ENCODE results near the gene LBP. TPM values are rescaled to one million over a fixed set of nuclear protein-coding genes. Genes with fewer than 3 reads are reported as not detected.

Gene LBP
- total and polyA plus RNA-seq, 4 experiments from 2014 or later, result not detected

DNA sequence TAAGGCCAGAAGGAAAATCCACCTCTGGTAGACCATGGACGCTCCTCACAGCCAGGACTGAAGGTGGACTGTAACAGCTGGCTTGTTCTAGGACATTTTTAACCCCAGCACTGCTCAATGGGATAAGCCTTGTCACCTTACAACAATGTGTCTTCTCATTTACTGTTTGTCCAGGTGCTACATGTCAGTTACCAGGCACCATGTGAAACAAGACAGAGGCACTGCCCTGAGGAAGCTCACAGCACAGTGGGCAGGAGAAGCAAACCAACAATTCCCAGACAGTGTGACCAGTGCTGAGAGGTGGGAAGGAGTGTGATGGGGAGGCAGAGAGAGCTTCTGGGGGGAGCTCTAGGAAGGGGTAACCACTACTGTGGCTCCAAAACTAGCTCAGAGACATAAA lies 78.1 kb downstream of the LBP start:
- Histone ChIP-seq H3K27me3 (ENCODE audit: insufficient read depth, low read length) (no peaks in the 10 kb centered on the region), H3K36me3 (ENCODE audit: insufficient read depth, low read length) (peaks cover 98% of the 10 kb centered on the region), H3K4me1 (ENCODE audit: insufficient read depth, low read length) (no peaks in the 10 kb centered on the region), H3K27ac (ENCODE audit: low read depth, low read length) (no peak overlapping the region), H3K9me3 (ENCODE audit: control insufficient read depth in 1 of 2, low read length in 2 of 2) (no peaks in the 10 kb centered on the region), H3K4me3 (ENCODE audit: low read length in 2 of 2) (no peak overlapping the region)
- H3K9me3 Mint-ChIP-seq, result no peaks in the 10 kb centered on the region
- H3K36me3 Mint-ChIP-seq, result peaks cover 78 to 96% of the 10 kb centered on the region in 2 donors
- no peak for DNase-seq
- POLR2A ChIA-PET (ENCODE audit: partially characterized antibody), result interaction anchor here (0.7 kb wide), 1 partner anchor 33 kb away, joined by 3 read pairs; no protein-coding TSS in a partner anchor
- H3K4me1 Mint-ChIP-seq, result peaks cover 12 to 35% (median 21%) of the 10 kb centered on the region in 4 donors
- H3K27me3 Mint-ChIP-seq, result no peaks in the 10 kb centered on the region
- intact Hi-C loops (cut with micrococcal nuclease), result no loop called here
- peak overlapping the region in 4 of 7 donors; percentile 8 to 62 (median 36) for H3K27ac Mint-ChIP-seq
- CTCF ChIA-PET (ENCODE audit: partially characterized antibody), result interaction anchor here (0.9 kb wide), 1 partner anchor 626 kb away, joined by 3 read pairs; no protein-coding TSS in a partner anchor
- H3K4me3 Mint-ChIP-seq, result no peak overlapping the region

DNA sequence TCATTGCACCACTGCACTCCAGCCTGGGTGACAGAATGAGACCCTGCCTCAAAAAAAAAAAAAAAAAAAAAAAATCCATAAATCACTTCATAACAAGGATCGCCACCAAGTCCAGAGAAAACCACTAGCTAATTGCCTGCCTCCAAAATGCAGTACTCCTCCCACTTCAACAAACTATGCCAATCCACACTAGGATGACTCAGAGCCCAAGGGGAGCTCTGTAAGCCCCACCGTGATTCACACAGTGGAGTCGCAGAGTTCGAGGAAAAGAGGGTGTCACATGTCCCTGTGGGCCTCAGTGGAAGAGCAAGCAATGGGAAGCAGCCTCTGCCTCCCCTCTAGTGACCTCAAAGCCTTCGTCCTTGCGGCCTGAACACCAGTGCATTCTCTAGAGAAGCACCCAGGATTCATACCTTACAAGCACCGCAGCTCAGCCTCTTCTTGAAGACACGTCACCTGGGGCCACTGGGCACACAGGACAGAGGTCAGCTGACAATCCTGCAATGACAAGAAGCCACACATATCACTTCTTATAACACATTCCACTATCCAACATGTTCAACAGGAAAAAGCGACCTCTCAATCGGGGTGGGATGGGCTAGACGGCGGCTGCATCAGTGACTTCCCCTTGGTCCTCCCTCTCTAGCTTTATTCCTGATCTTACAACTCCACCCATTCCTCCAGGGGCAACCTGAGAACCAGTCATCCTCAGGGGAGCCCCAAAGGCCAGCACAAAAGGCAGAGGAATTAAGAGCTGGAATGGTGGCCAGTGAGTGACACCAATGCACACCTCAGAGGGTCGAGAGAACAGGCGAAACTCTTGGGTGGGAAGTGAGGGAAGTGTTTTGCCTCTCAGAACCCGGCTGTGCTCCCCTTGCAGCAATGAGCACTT lies 80.0 kb downstream of the LBP start:
- H3K27ac ChIP-seq (ENCODE audit: low read depth, low read length), result no peak overlapping the region
- H3K4me3 ChIP-seq (ENCODE audit: low read length in 2 of 2), result no peak overlapping the region
- Mint-ChIP-seq H3K9me3 (no peaks in the 10 kb centered on the region), H3K27me3 (no peaks in the 10 kb centered on the region), H3K4me3 (no peak overlapping the region), H3K36me3 (peaks cover 71 to 91% of the 10 kb centered on the region in 2 donors), H3K27ac (peak overlapping the region in 3 of 7 donors; percentile 22 to 63 (median 48)), H3K4me1 (peaks cover 13 to 45% (median 28%) of the 10 kb centered on the region in 4 donors)
- DNase-seq, result no peak
- H3K36me3 ChIP-seq (ENCODE audit: insufficient read depth, low read length), result peaks cover 94% of the 10 kb centered on the region
- ChIA-PET CTCF (ENCODE audit: partially characterized antibody) (interaction anchor here (0.8 kb wide), 2 partner anchors 9 to 20 kb away, joined by 3 to 4 read pairs; partner anchors contain the start of gene SNHG17), POLR2A (ENCODE audit: partially characterized antibody) (interaction anchor here (2.0 kb wide), 1 partner anchor 9 kb away, joined by 6 read pairs; the partner anchor contains the start of gene SNHG17)
- no peaks in the 10 kb centered on the region for H3K9me3 ChIP-seq (ENCODE audit: control insufficient read depth in 1 of 2, low read length in 2 of 2)
- H3K4me1 ChIP-seq (ENCODE audit: insufficient read depth, low read length), result no peaks in the 10 kb centered on the region
- intact Hi-C loops (cut with micrococcal nuclease), result no loop called here
- H3K27me3 ChIP-seq (ENCODE audit: insufficient read depth, low read length), result no peaks in the 10 kb centered on the region

Other genes with a start within 250 kb of the LBP start
- under 1 TPM; 0.50 to 0.67 TPM for gene TGM2, start 181.2 kb upstream of the LBP start, total RNA-seq
- under 1 TPM; 0.09 to 0.11 TPM for gene TGM2, start 181.2 kb upstream of the LBP start, polyA plus RNA-seq
- gene KIAA1755, start 85.7 kb upstream of the LBP start, total RNA-seq, result not detected
- not detected for gene KIAA1755, start 85.7 kb upstream of the LBP start, polyA plus RNA-seq
- gene BPI, start 42.3 kb upstream of the LBP start, total RNA-seq, result not detected
- not detected for gene BPI, start 42.3 kb upstream of the LBP start, polyA plus RNA-seq
- gene SNHG17, start 88.8 kb downstream of the LBP start, total RNA-seq, result 10 to 100 TPM; 46.0 to 49.8 TPM
- 100 to 1,000 TPM in 1 of 2 donors, 10 to 100 TPM in 1; 43.7 to 109 TPM for gene SNHG17, start 88.8 kb downstream of the LBP start, polyA plus RNA-seq
- gene RALGAPB, start 126.4 kb downstream of the LBP start, total RNA-seq, result 10 to 100 TPM; 54.8 to 57.4 TPM
- 10 to 100 TPM in 1 of 2 donors, 1 to 10 TPM in 1; 9.0 to 15.6 TPM for gene RALGAPB, start 126.4 kb downstream of the LBP start, polyA plus RNA-seq
- gene ADIG, start 234.7 kb downstream of the LBP start, total RNA-seq, result not detected
- gene ADIG, start 234.7 kb downstream of the LBP start, polyA plus RNA-seq, result not detected

Data from CD4-positive, alpha-beta memory T cell (primary cell).